ENCODE results near the gene ICAM1.

DNA sequence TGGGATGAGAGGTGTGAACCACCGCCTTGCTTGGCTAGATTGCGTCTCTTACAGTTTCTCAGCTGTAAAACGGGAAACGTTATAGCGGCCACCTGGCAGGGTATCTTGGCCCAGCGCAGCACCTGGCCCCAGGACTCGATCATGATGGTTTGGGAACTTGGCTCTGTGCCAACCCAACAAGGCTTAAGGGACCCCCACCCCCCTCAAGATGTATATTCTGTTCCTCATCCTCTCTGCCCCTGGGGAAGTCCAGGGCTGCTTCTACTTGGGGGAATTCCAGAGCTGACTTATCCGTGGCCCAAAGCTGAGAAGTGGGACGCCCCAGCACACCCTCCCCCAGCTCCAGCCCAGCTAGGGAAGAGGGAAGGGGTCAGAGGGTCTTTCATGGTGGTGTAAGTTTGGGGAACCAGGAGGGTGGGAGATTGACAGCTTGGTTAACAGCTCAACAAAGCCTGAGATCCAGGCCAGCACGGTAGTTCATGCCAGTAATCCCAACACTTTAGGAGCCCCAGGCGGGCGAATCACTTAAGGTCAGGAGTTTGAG lies 695 bp downstream of the ICAM1 start:
- TF ChIP-seq POLR2A (IDR thresholded peaks at IDR 0.05; ENCODE audit: control extremely low read depth in 1 of 2, low read depth in 2 of 2, low read length in 2 of 2) (no peak), ZNF274 (IDR thresholded peaks at IDR 0.05; ENCODE audit: borderline replicate concordance, extremely low read depth, low read length) (no peak)

Data from H1 (cell line).